Endodermal cell (in vitro differentiated cells): ENCODE measurements around the gene RCVRN. TPM values are rescaled to one million over a fixed set of nuclear protein-coding genes. Genes with fewer than 3 reads are reported as not detected.

Source experiments
- DNase-seq: peaks from one replicate; pipeline ENCODE4 v3.0.0-alpha.2; 2017
- H3K27ac ChIP-seq: 2 replicates; pipeline ENCODE4 v1.5.1; 2013; ENCODE audit warnings: mild to moderate bottlenecking, low read depth, low read length, moderate library complexity
- H3K27me3 ChIP-seq: 2 replicates; pipeline ENCODE4 v1.6.1; 2013; ENCODE audit warnings: mild to moderate bottlenecking, low read length, moderate library complexity; ENCODE audit not compliant: insufficient read depth, control insufficient read depth, poor library complexity, severe bottlenecking
- H3K36me3 ChIP-seq: 2 replicates; pipeline ENCODE4 v1.7.0; 2013; ENCODE audit warnings: mild to moderate bottlenecking, low read length, moderate library complexity; ENCODE audit not compliant: control insufficient read depth, insufficient read depth
- H3K4me1 ChIP-seq: one replicate; pipeline ENCODE4 v1.7.0; 2013; ENCODE audit warnings: low read length; ENCODE audit not compliant: control insufficient read depth, insufficient read depth
- H3K4me3 ChIP-seq: 2 replicates; pipeline ENCODE4 v1.5.1; 2013; ENCODE audit warnings: mild to moderate bottlenecking, low read length, moderate library complexity
- H3K9ac ChIP-seq: 2 replicates; pipeline ENCODE4 v1.6.1; 2013; ENCODE audit warnings: mild to moderate bottlenecking, low read length, moderate library complexity; ENCODE audit not compliant: poor library complexity, severe bottlenecking; ENCODE audit errors: extremely low read depth
- H3K9me3 ChIP-seq: 2 replicates; pipeline ENCODE4 v1.6.1; 2013; ENCODE audit warnings: mild to moderate bottlenecking, low read length, moderate library complexity; ENCODE audit not compliant: control insufficient read depth
- H3K27ac Mint-ChIP-seq: 2 replicates; pipeline ENCODE4 v1.8.0; 2020; ENCODE audit warnings: mixed read lengths
- H3K27me3 Mint-ChIP-seq: 2 replicates; pipeline ENCODE4 v1.8.0; 2021; ENCODE audit warnings: mild to moderate bottlenecking, mixed read lengths; ENCODE audit not compliant: insufficient read depth
- H3K36me3 Mint-ChIP-seq: 2 replicates; pipeline ENCODE4 v1.8.0; 2020; ENCODE audit warnings: low read depth, mixed read lengths
- H3K4me1 Mint-ChIP-seq: 2 replicates; pipeline ENCODE4 v1.8.0; 2020; ENCODE audit warnings: mixed read lengths
- H3K4me3 Mint-ChIP-seq: 2 replicates; pipeline ENCODE4 v1.8.0; 2020; ENCODE audit warnings: mild to moderate bottlenecking, moderate library complexity, mixed read lengths
- H3K9me3 Mint-ChIP-seq: 2 replicates; pipeline ENCODE4 v1.8.0; 2020; ENCODE audit warnings: mild to moderate bottlenecking, mixed read lengths
- WGBS, 2 experiments: methylation state at CpG; one replicate each; pipeline versions ENCODE4 v1.1.5 to v1.1.7; 2013; ENCODE audit warnings: missing lambda C conversion rate in 2 of 2, mixed read lengths in 1 of 2; ENCODE audit not compliant: insufficient coverage in 1 of 2, insufficient read length in 1 of 2; 5-methylcytosine and 5-hydroxymethylcytosine counted together
- total RNA-seq, 2 donors: library from RNA; stranded (reverse); fragmentation: NEBNext Ultra II Directional in 1 of 2; extraction: Animal tissue kit (Norgen Biotek cat#: 25700) in 1 of 2; gene quantifications; 2 replicates in 1 of 2; 3 replicates in 1 of 2; pipeline ENCODE4 v1.2.1, GENCODE V29; 2021
- TF ChIP-seq, protein P1 (sequence below): fragments of 200-600 bp; sonication (generic); conservative IDR thresholded peaks from 2 replicates; pipeline ENCODE4 v1.5.0; 2021; ENCODE audit warnings: antibody characterized with exemption, mild to moderate bottlenecking

Gene RCVRN
- total RNA-seq, 2 donors from 2014 or later, result not detected

DNA sequence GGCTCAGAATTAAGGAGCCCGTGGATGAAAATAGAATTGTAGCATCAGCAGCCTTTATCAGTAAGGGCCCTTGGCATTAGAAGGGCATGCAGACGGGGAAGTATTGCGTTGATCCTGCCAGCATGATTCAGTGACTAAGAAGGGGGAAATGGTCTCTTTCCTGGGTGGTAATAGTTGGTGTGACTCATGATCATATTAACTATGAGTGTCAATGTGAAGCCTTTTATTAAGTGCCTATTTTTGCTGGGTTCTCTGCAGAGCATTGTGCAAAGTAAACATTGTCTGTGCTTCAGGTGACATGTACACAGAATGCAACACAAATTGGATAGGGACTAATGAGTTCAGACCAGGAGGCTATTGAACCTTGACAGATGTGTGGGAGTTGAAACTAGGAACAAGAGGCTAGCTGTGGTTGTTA lies 24.5 kb downstream of the RCVRN start:
- Mint-ChIP-seq H3K4me3 (no peak overlapping the region), H3K9me3 (peaks cover 32% of the 10 kb centered on the region), H3K27ac (no peak overlapping the region), H3K27me3 (peaks cover 6% of the 10 kb centered on the region), H3K4me1 (peaks cover 5% of the 10 kb centered on the region), H3K36me3 (no peaks in the 10 kb centered on the region)
- Histone ChIP-seq H3K4me3 (no peak overlapping the region), H3K27ac (no peak overlapping the region), H3K36me3 (no peaks in the 10 kb centered on the region), H3K27me3 (no peaks in the 10 kb centered on the region), H3K9ac (no peak overlapping the region), H3K9me3 (peaks cover 31% of the 10 kb centered on the region), H3K4me1 (peaks cover 1% of the 10 kb centered on the region)
- 88 to 92% methylated on average over 3 of the region's 3 CpGs for WGBS, 2 experiments
- DNase-seq, result no peak
- TF ChIP-seq, protein P1, sequence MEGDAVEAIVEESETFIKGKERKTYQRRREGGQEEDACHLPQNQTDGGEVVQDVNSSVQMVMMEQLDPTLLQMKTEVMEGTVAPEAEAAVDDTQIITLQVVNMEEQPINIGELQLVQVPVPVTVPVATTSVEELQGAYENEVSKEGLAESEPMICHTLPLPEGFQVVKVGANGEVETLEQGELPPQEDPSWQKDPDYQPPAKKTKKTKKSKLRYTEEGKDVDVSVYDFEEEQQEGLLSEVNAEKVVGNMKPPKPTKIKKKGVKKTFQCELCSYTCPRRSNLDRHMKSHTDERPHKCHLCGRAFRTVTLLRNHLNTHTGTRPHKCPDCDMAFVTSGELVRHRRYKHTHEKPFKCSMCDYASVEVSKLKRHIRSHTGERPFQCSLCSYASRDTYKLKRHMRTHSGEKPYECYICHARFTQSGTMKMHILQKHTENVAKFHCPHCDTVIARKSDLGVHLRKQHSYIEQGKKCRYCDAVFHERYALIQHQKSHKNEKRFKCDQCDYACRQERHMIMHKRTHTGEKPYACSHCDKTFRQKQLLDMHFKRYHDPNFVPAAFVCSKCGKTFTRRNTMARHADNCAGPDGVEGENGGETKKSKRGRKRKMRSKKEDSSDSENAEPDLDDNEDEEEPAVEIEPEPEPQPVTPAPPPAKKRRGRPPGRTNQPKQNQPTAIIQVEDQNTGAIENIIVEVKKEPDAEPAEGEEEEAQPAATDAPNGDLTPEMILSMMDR, result no peak

DNA sequence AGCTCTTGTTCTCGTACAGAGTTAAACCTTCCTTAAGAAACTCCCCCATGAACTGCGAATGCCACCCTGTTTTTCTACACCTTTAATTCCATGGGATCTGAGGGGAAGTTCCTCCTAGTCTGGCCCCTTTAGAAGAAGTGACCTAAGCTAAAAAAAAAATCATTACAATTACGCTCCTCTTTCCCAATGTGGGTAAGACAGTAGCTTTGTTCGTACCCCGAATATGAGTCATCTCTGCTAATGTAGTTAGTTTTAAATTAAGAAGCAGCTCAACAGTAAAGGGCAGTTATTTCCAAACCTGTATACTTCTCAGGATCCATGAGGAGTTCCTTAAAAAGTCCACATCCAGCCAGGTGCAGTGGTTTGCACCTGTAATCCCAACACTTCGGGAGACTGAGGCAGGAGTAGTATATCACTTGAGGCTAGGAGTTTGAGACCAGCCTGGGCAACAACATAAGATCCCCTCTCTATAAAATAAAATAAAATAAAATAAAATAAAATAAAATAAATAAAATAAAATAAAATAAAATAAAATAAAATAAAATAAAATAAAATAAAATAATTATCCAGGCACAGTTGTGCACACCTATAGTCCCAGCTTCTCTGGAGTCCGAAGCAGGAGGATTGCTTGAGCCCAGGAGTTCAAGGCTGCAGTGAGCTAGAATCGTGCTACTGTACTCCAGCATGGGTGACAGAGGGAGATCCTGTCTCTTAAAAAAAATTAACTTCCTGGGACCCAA lies 26.1 kb downstream of the RCVRN start:
- H3K9me3 ChIP-seq, result peaks cover 22% of the 10 kb centered on the region
- 90 to 93% methylated on average over 4 to 8 of the region's 8 CpGs for WGBS, 2 experiments

DNA sequence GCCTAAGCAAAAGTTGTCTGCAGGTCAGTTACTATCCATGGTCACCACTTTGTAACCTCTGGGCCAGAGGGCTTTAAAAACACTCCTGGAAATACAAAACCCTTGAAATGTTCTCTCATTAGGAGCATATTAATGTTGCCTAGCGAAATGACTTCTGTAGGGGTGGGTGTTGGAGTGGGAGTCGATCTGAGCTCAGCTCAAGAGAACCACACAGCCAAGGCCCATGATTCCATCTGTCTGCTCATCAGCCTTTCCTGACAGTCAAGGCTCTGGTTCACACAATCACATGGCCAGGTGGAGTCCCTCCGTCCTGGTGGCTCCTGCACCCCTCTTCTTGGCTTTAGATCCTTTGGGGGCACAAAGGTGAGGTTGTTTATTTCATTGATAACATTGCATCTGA lies 26.7 kb downstream of the RCVRN start:
- H3K9me3 ChIP-seq, result peaks cover 18% of the 10 kb centered on the region
- H3K27me3 ChIP-seq, result no peaks in the 10 kb centered on the region
- TF ChIP-seq, protein P1, result no peak
- no peak overlapping the region for H3K9ac ChIP-seq
- no peak overlapping the region for H3K4me3 ChIP-seq
- H3K4me1 ChIP-seq, result peaks cover 8% of the 10 kb centered on the region
- Mint-ChIP-seq H3K4me3 (no peak overlapping the region), H3K4me1 (peaks cover 13% of the 10 kb centered on the region), H3K27ac (no peak overlapping the region), H3K9me3 (peaks cover 19% of the 10 kb centered on the region), H3K36me3 (no peaks in the 10 kb centered on the region), H3K27me3 (peaks cover 3% of the 10 kb centered on the region)
- no peak overlapping the region for H3K27ac ChIP-seq
- no peaks in the 10 kb centered on the region for H3K36me3 ChIP-seq
- DNase-seq, result no peak
- WGBS, 2 experiments, result 86% methylated on average over 3 of the region's 3 CpGs; no CpG with 5 or more reads in 1 of the 2 experiments

More for the DNA sequence above, 26.1 kb downstream of the RCVRN start:
- H3K4me1 ChIP-seq, result peaks cover 8% of the 10 kb centered on the region
- no peak overlapping the region for H3K9ac ChIP-seq
- H3K27ac ChIP-seq, result no peak overlapping the region
- no peak overlapping the region for H3K4me3 Mint-ChIP-seq
- H3K27me3 Mint-ChIP-seq, result peaks cover 3% of the 10 kb centered on the region
- peaks cover 13% of the 10 kb centered on the region for H3K4me1 Mint-ChIP-seq
- no peak for DNase-seq
- H3K4me3 ChIP-seq, result no peak overlapping the region
- H3K9me3 Mint-ChIP-seq, result peaks cover 23% of the 10 kb centered on the region
- H3K27ac Mint-ChIP-seq, result no peak overlapping the region
- TF ChIP-seq, protein P1, result no peak
- no peaks in the 10 kb centered on the region for H3K36me3 Mint-ChIP-seq
- no peaks in the 10 kb centered on the region for H3K36me3 ChIP-seq
- no peaks in the 10 kb centered on the region for H3K27me3 ChIP-seq
